ENCODE data around the gene TBC1D9. TPM values are rescaled to one million over a fixed set of nuclear protein-coding genes. Genes with fewer than 3 reads are reported as not detected.

The TBC1D9 gene
- total RNA-seq, 1 donor from 2014 or later = 15.9 TPM

- DNase-seq (ENCODE audit: low read depth, low spot score) = no peak
- TF ChIP-seq, protein P1, sequence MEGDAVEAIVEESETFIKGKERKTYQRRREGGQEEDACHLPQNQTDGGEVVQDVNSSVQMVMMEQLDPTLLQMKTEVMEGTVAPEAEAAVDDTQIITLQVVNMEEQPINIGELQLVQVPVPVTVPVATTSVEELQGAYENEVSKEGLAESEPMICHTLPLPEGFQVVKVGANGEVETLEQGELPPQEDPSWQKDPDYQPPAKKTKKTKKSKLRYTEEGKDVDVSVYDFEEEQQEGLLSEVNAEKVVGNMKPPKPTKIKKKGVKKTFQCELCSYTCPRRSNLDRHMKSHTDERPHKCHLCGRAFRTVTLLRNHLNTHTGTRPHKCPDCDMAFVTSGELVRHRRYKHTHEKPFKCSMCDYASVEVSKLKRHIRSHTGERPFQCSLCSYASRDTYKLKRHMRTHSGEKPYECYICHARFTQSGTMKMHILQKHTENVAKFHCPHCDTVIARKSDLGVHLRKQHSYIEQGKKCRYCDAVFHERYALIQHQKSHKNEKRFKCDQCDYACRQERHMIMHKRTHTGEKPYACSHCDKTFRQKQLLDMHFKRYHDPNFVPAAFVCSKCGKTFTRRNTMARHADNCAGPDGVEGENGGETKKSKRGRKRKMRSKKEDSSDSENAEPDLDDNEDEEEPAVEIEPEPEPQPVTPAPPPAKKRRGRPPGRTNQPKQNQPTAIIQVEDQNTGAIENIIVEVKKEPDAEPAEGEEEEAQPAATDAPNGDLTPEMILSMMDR (conservative IDR thresholded peaks at IDR 0.05) = no peak
- no peaks in the 10 kb centered on the region for H3K27me3 Mint-ChIP-seq (ENCODE audit: low read depth)
These were observed 152.9 kb downstream of the TBC1D9 start for GRCh38 chr4:140603286-140603685.

DNA sequence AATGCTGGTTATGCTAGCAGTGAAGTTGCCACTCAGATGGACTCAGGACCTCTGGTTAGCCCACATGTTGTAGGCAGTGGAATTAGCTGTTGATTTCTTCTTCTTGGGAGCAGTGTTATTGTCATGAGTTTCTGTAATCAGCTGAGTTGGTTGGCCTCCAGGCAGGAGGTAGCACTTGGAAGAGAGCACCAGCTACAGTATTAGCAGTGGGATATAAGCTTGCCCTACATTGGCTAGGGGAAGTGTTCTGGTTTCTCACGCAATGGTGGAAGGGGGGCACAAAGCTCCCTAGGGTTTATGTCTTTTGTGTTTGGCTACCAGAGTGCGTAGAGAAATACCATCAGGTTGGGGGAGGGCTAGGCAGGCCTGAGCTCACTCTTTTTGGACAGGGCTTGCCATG is 153.5 kb downstream of the TBC1D9 start:
- no peaks in the 10 kb centered on the region for H3K36me3 Mint-ChIP-seq (ENCODE audit: low read depth)
- no peaks in the 10 kb centered on the region for H3K27me3 Mint-ChIP-seq (ENCODE audit: low read depth)
- H3K9me3 Mint-ChIP-seq = peaks cover 3% of the 10 kb centered on the region
- TF ChIP-seq, protein P1 (conservative IDR thresholded peaks at IDR 0.05) = no peak
- peaks cover 18% of the 10 kb centered on the region for H3K4me1 Mint-ChIP-seq
- DNase-seq (ENCODE audit: low read depth, low spot score) = no peak
- H3K4me3 Mint-ChIP-seq = no peak overlapping the region
- no peak overlapping the region for H3K27ac Mint-ChIP-seq (ENCODE audit: unreplicated experiment)

More at GRCh38 chr4:140603286-140603685, 152.9 kb downstream of the TBC1D9 start:
- H3K4me3 Mint-ChIP-seq = no peak overlapping the region
- no peak overlapping the region for H3K27ac Mint-ChIP-seq (ENCODE audit: unreplicated experiment)
- peaks cover 18% of the 10 kb centered on the region for H3K4me1 Mint-ChIP-seq
- no peaks in the 10 kb centered on the region for H3K36me3 Mint-ChIP-seq (ENCODE audit: low read depth)
- peaks cover 3% of the 10 kb centered on the region for H3K9me3 Mint-ChIP-seq

DNA sequence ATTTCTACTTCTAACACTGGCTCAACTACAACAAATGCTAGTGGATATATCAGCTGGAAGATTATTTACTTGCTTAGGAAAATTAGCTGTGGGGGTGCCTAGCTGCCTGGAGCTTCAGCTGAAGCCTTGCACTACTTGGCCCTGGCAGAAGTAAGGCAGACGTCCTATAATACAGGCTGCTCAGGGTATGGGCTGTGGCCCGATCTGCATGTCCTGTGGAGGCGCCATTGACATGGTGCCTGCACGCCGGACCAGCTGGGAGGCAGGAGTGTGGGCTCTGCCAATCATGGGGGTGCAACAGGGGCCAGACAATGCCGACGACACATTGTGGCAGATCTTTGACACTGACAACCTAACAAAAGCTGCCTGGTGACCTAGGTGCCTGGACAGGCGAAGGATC is 155.8 kb downstream of the TBC1D9 start:
- no peaks in the 10 kb centered on the region for H3K36me3 Mint-ChIP-seq (ENCODE audit: low read depth)
- no peak for DNase-seq (ENCODE audit: low read depth, low spot score)
- no peaks in the 10 kb centered on the region for H3K9me3 Mint-ChIP-seq
- H3K27ac Mint-ChIP-seq (ENCODE audit: unreplicated experiment) = no peak overlapping the region
- no peaks in the 10 kb centered on the region for H3K27me3 Mint-ChIP-seq (ENCODE audit: low read depth)
- TF ChIP-seq, protein P1 (conservative IDR thresholded peaks at IDR 0.05) = no peak
- H3K4me1 Mint-ChIP-seq = peaks cover 18% of the 10 kb centered on the region
- H3K4me3 Mint-ChIP-seq = no peak overlapping the region

- Mint-ChIP-seq H3K9me3 (peaks cover 9% of the 10 kb centered on the region), H3K4me1 (no peaks in the 10 kb centered on the region), H3K27me3 (ENCODE audit: low read depth) (no peaks in the 10 kb centered on the region), H3K4me3 (no peak overlapping the region), H3K36me3 (ENCODE audit: low read depth) (peaks cover 3% of the 10 kb centered on the region), H3K27ac (ENCODE audit: unreplicated experiment) (no peak overlapping the region)
- TF ChIP-seq, protein P1 (conservative IDR thresholded peaks at IDR 0.05) = no peak
- no peak for DNase-seq (ENCODE audit: low read depth, low spot score)
These were observed 161.1 kb downstream of the TBC1D9 start for GRCh38 chr4:140595065-140595464.

- no peak for DNase-seq (ENCODE audit: low read depth, low spot score)
- Mint-ChIP-seq H3K27ac (ENCODE audit: unreplicated experiment) (no peak overlapping the region), H3K9me3 (no peaks in the 10 kb centered on the region), H3K36me3 (ENCODE audit: low read depth) (no peaks in the 10 kb centered on the region), H3K27me3 (ENCODE audit: low read depth) (peaks cover 4% of the 10 kb centered on the region), H3K4me1 (peaks cover 7% of the 10 kb centered on the region), H3K4me3 (no peak overlapping the region)
- TF ChIP-seq, protein P1 (conservative IDR thresholded peaks at IDR 0.05) = no peak
These were observed 171.7 kb downstream of the TBC1D9 start for GRCh38 chr4:140584439-140584838.

- Mint-ChIP-seq H3K27ac (ENCODE audit: unreplicated experiment) (no peak overlapping the region), H3K9me3 (no peaks in the 10 kb centered on the region), H3K27me3 (ENCODE audit: low read depth) (peaks cover 10% of the 10 kb centered on the region), H3K4me3 (no peak overlapping the region), H3K36me3 (ENCODE audit: low read depth) (no peaks in the 10 kb centered on the region), H3K4me1 (peaks cover 7% of the 10 kb centered on the region)
- no peak for DNase-seq (ENCODE audit: low read depth, low spot score)
- TF ChIP-seq, protein P1 (conservative IDR thresholded peaks at IDR 0.05) = no peak
These were observed 175.1 kb downstream of the TBC1D9 start for GRCh38 chr4:140581078-140581477.

Data from neural crest cell (in vitro differentiated cells).